ENCODE data around the gene RSL24D1. TPM values are rescaled to one million over a fixed set of nuclear protein-coding genes. Genes with fewer than 3 reads are reported as not detected.

RSL24D1 gene
- polyA plus RNA-seq, 1 of the 3 experiments (the other 2 are of a cell fraction), result 24.3 TPM

DNA sequence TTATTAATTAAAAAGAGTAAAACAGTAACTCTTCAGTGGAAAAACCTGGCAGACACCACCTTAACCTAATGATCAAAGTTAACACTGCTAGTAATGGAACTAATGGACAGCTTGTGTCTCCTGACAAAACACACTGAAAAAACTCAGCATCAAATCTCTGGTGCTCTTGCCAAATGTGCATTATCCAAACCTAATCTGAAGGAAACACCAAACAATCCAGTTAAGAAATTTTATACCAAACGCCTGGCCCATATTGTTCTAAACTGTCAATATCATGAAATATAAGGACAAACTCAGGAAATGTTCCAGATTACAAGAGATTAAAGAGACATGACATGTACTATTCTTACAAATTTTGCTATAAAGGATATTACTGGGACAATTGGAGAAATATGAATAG, 10.4 kb downstream of the RSL24D1 start:
- no peaks in the 10 kb centered on the region for H3K9me3 ChIP-seq
- no peak overlapping the region for H3K4me2 ChIP-seq
- H3K79me2 ChIP-seq (ENCODE audit: insufficient read depth), result peaks cover 69% of the 10 kb centered on the region
- H3F3A ChIP-seq (replicated peaks; ENCODE audit: insufficient read depth), result peaks cover 6% of the 10 kb centered on the region
- DNase-seq, result no peak
- no peak overlapping the region for H2AFZ ChIP-seq (ENCODE audit: low read depth)
- no peak for TF ChIP-seq NRF1 (IDR thresholded peaks at IDR 0.05; ENCODE audit: low read depth, low read length)
- no peak for TF ChIP-seq NFIC (IDR thresholded peaks at IDR 0.05; ENCODE audit: borderline replicate concordance)
- TF ChIP-seq FOSL2 (IDR thresholded peaks at IDR 0.05; ENCODE audit: borderline replicate concordance, low read depth), result no peak
- TF ChIP-seq FOXM1 (IDR thresholded peaks at IDR 0.05; ENCODE audit: low read depth), result no peak
- TF ChIP-seq YY1 (IDR thresholded peaks at IDR 0.05; ENCODE audit: low read depth), result no peak
- no peak for TF ChIP-seq RFX5 (IDR thresholded peaks at IDR 0.05; ENCODE audit: low read length)
- TF ChIP-seq RAD21 (IDR thresholded peaks at IDR 0.05; ENCODE audit: low read length), result no peak
- TF ChIP-seq, protein P1, sequence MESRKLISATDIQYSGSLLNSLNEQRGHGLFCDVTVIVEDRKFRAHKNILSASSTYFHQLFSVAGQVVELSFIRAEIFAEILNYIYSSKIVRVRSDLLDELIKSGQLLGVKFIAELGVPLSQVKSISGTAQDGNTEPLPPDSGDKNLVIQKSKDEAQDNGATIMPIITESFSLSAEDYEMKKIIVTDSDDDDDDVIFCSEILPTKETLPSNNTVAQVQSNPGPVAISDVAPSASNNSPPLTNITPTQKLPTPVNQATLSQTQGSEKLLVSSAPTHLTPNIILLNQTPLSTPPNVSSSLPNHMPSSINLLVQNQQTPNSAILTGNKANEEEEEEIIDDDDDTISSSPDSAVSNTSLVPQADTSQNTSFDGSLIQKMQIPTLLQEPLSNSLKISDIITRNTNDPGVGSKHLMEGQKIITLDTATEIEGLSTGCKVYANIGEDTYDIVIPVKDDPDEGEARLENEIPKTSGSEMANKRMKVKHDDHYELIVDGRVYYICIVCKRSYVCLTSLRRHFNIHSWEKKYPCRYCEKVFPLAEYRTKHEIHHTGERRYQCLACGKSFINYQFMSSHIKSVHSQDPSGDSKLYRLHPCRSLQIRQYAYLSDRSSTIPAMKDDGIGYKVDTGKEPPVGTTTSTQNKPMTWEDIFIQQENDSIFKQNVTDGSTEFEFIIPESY (IDR thresholded peaks at IDR 0.05; ENCODE audit: borderline replicate concordance, low read depth), result no peak
- no peak for TF ChIP-seq FOXJ3 (CRISPR knock-in tag; IDR thresholded peaks at IDR 0.05)
- TF ChIP-seq POLR2AphosphoS5 (IDR thresholded peaks at IDR 0.05; ENCODE audit: low read depth, low read length), result no peak
- TF ChIP-seq RXRA (IDR thresholded peaks at IDR 0.05; ENCODE audit: borderline replicate concordance, low read depth), result no peak
- TF ChIP-seq GATA2 (CRISPR knock-in tag; IDR thresholded peaks at IDR 0.05), result no peak
- POLR2A ChIA-PET, result no interaction called here
- CTCF ChIA-PET, result no interaction called here
- peaks cover 88 to 92% of the 10 kb centered on the region in 2 experiments for H3K36me3 ChIP-seq (replicated peaks in 1 of 2; ENCODE audit: control insufficient read depth in 1 of 2, insufficient read depth in 2 of 2, low read length in 1 of 2)
- peaks cover 40% of the 10 kb centered on the region for H4K20me1 ChIP-seq (ENCODE audit: insufficient read depth)
- no peaks in the 10 kb centered on the region for H3K9me2 ChIP-seq
- no peak overlapping the region; a peak in 1 of 4 replicates for H3K27ac ChIP-seq (ENCODE audit: low read depth in 2 of 2, low read length in 1 of 2)
- no peaks in the 10 kb centered on the region for H3K27me3 ChIP-seq (ENCODE audit: insufficient read depth)
- H3K4me3 ChIP-seq (ENCODE audit: low read depth in 2 of 2, low read length in 1 of 2), result no peak overlapping the region
- no peak overlapping the region for H3K9ac ChIP-seq
- WGBS (ENCODE audit: low lambda C conversion rate), result 90% methylated on average over 1 of the region's 1 CpG
- H3K4me1 ChIP-seq (ENCODE audit: control insufficient read depth in 1 of 2, insufficient read depth in 2 of 2, low read depth in 1 of 2, low read length in 1 of 2), result no peaks in the 10 kb centered on the region; a peak in 2 of 4 replicates

DNA sequence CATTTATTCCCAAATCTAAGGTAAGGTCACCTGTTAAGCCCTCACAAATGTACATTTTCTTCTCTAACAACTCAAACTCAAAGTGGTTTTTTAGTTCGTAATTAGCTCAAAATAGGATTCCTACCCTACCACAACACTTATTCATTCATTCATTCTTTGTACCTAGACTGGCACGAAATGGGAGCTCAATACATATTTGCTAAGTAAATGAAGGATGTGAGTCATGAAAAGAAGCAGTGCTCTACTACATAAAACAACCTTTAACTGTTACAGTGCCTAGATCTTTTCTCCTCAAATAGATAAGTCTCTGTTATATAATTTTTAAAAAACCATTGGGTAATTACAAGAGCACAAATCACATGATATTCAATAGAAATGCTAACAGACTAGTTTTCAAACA, 13.1 kb downstream of the RSL24D1 start:
- 68% methylated on average over 2 of the region's 2 CpGs for WGBS (ENCODE audit: low lambda C conversion rate)
- H3K79me2 ChIP-seq (ENCODE audit: insufficient read depth), result peaks cover 45% of the 10 kb centered on the region

More for the DNA sequence above, 13.1 kb downstream of the RSL24D1 start:
- no peak for DNase-seq
- POLR2A ChIA-PET, result interaction anchor here (1.0 kb wide), 1 partner anchor 13 kb away, joined by 5 read pairs; the partner anchor contains the start of gene RSL24D1
- Histone ChIP-seq H3K9ac (no peak overlapping the region), H3K36me3 (replicated peaks in 1 of 2; ENCODE audit: control insufficient read depth in 1 of 2, insufficient read depth in 2 of 2, low read length in 1 of 2) (peaks cover 87 to 93% of the 10 kb centered on the region in 2 experiments), H3K27me3 (ENCODE audit: insufficient read depth) (no peaks in the 10 kb centered on the region), H3K27ac (ENCODE audit: low read depth in 2 of 2, low read length in 1 of 2) (no peak overlapping the region), H3F3A (replicated peaks; ENCODE audit: insufficient read depth) (peaks cover 6% of the 10 kb centered on the region), H3K4me1 (ENCODE audit: control insufficient read depth in 1 of 2, insufficient read depth in 2 of 2, low read depth in 1 of 2, low read length in 1 of 2) (no peaks in the 10 kb centered on the region; a peak in 2 of 4 replicates), H3K4me2 (no peak overlapping the region), H3K9me2 (no peaks in the 10 kb centered on the region), H2AFZ (ENCODE audit: low read depth) (no peak overlapping the region), H4K20me1 (ENCODE audit: insufficient read depth) (peaks cover 35% of the 10 kb centered on the region), H3K9me3 (no peaks in the 10 kb centered on the region), H3K4me3 (ENCODE audit: low read depth in 2 of 2, low read length in 1 of 2) (no peak overlapping the region)
- CTCF ChIA-PET, result interaction anchor here (1.8 kb wide), 1 partner anchor 15 kb away, joined by 5 read pairs; no protein-coding TSS in a partner anchor
- no peak for TF ChIP-seq EP300 (IDR thresholded peaks at IDR 0.05; ENCODE audit: borderline replicate concordance in 1 of 2, low read depth in 1 of 2, low read length in 1 of 2)
- TF ChIP-seq RFX5 (IDR thresholded peaks at IDR 0.05; ENCODE audit: low read length), result no peak
- TF ChIP-seq RXRA (IDR thresholded peaks at IDR 0.05; ENCODE audit: borderline replicate concordance, low read depth), result no peak
- TF ChIP-seq ELF1 (IDR thresholded peaks at IDR 0.05), result no peak
